SK-N-SH treated with all-trans-retinoic acid at 6 μM for 48 hours (cell line): ENCODE results near the gene LDHA.

Experiments used
- ATAC-seq: fragments of 200-7000 bp; cut with Tn5 transposase; 3 replicates; pipeline ENCODE4 v1.9.1; 2020; ENCODE audit warnings: mild to moderate bottlenecking, moderate library complexity
- ARNTL ChIP-seq: fragments of 450-650 bp; formaldehyde crosslinking; IDR thresholded peaks from 2 replicates; pipeline ENCODE4 v1.5.0; 2020; ENCODE audit warnings: low read depth, mild to moderate bottlenecking, moderate library complexity, borderline replicate concordance
- BACH2 ChIP-seq: fragments of 250-450 bp; sonication (Bioruptor Pico); IDR thresholded peaks from 2 replicates; pipeline ENCODE4 v1.9.0; 2021; ENCODE audit warnings: mild to moderate bottlenecking, borderline replicate concordance
- CSDC2 ChIP-seq: fragments of 250-450 bp; sonication (Bioruptor Pico); IDR thresholded peaks from 2 replicates; pipeline ENCODE4 v1.5.0; 2020; ENCODE audit warnings: mild to moderate bottlenecking, moderate library complexity
- ISL1 ChIP-seq: fragments of 250-450 bp; sonication (Bioruptor Pico); IDR thresholded peaks from 2 replicates; pipeline ENCODE4 v2.1.2; 2022; ENCODE audit warnings: mild to moderate bottlenecking, moderate library complexity
- OSR1 ChIP-seq: fragments of 250-450 bp; sonication (Bioruptor Pico); IDR thresholded peaks from 2 replicates; pipeline ENCODE4 v1.8.0; 2022; ENCODE audit warnings: moderate library complexity, mild to moderate bottlenecking, inconsistent platforms
- PPARA ChIP-seq: fragments of 250-450 bp; sonication (Bioruptor Pico); IDR thresholded peaks from 2 replicates; pipeline ENCODE4 v1.5.0; 2020; ENCODE audit warnings: mild to moderate bottlenecking, borderline replicate concordance
- RARB ChIP-seq: fragments of 250-450 bp; sonication (Bioruptor Pico); IDR thresholded peaks from 2 replicates; pipeline ENCODE4 v1.8.0; 2021; ENCODE audit warnings: mild to moderate bottlenecking, moderate library complexity
- TCF4 ChIP-seq: fragments of 250-450 bp; sonication (Bioruptor Pico); IDR thresholded peaks from 2 replicates; pipeline ENCODE4 v1.8.0; 2021; ENCODE audit warnings: mild to moderate bottlenecking, moderate library complexity, borderline replicate concordance
- TOX ChIP-seq: fragments of 250-450 bp; sonication (Bioruptor Pico); IDR thresholded peaks from 2 replicates; pipeline ENCODE4 v1.8.0; 2021; ENCODE audit warnings: mild to moderate bottlenecking, moderate library complexity, borderline replicate concordance
- ZFP3 ChIP-seq: fragments of 250-450 bp; sonication (Bioruptor Pico); IDR thresholded peaks from 2 replicates; pipeline ENCODE4 v1.5.0; 2020; ENCODE audit warnings: mild to moderate bottlenecking, moderate library complexity
- ZFP30 ChIP-seq: fragments of 450-650 bp; formaldehyde crosslinking; IDR thresholded peaks from 2 replicates; pipeline ENCODE4 v1.5.0; 2022; ENCODE audit warnings: mild to moderate bottlenecking, moderate library complexity
- ZNF565 ChIP-seq: fragments of 450-650 bp; formaldehyde crosslinking; conservative IDR thresholded peaks from 2 replicates; pipeline ENCODE4 v1.5.0; 2020; ENCODE audit warnings: low read depth, mild to moderate bottlenecking, moderate library complexity
- ZNF70 ChIP-seq: fragments of 450-650 bp; formaldehyde crosslinking; IDR thresholded peaks from 2 replicates; pipeline ENCODE4 v1.5.0; 2020; ENCODE audit warnings: mild to moderate bottlenecking, moderate library complexity
- ZNF8 ChIP-seq: fragments of 450-650 bp; formaldehyde crosslinking; IDR thresholded peaks from 2 replicates; pipeline ENCODE4 v1.5.0; 2020; ENCODE audit warnings: mild to moderate bottlenecking, moderate library complexity
- TF ChIP-seq, protein P1 (sequence below): fragments of 250-450 bp; sonication (Bioruptor Pico); IDR thresholded peaks from 2 replicates; pipeline ENCODE4 v1.8.0; 2020; ENCODE audit warnings: mild to moderate bottlenecking, moderate library complexity, borderline replicate concordance
- TF ChIP-seq, protein P2 (sequence below): fragments of 250-450 bp; sonication (Bioruptor Pico); IDR thresholded peaks from 2 replicates; pipeline ENCODE4 v1.8.0; 2021; ENCODE audit warnings: low read depth, mild to moderate bottlenecking, moderate library complexity, borderline replicate concordance
- TF ChIP-seq, protein P3 (sequence below): fragments of 250-450 bp; sonication (Bioruptor Pico); IDR thresholded peaks from 2 replicates; pipeline ENCODE4 v1.5.0; 2020; ENCODE audit warnings: mild to moderate bottlenecking, moderate library complexity
- TF ChIP-seq, protein P4 (sequence below): fragments of 250-450 bp; sonication (Bioruptor Pico); IDR thresholded peaks from 2 replicates; pipeline ENCODE4 v1.5.1; 2020; ENCODE audit warnings: low read depth, mild to moderate bottlenecking, moderate library complexity
- TF ChIP-seq, protein P5 (sequence below): fragments of 250-450 bp; sonication (Bioruptor Pico); IDR thresholded peaks from 2 replicates; pipeline ENCODE4 v1.5.1; 2021; ENCODE audit warnings: mild to moderate bottlenecking, moderate library complexity

LDHA gene

DNA sequence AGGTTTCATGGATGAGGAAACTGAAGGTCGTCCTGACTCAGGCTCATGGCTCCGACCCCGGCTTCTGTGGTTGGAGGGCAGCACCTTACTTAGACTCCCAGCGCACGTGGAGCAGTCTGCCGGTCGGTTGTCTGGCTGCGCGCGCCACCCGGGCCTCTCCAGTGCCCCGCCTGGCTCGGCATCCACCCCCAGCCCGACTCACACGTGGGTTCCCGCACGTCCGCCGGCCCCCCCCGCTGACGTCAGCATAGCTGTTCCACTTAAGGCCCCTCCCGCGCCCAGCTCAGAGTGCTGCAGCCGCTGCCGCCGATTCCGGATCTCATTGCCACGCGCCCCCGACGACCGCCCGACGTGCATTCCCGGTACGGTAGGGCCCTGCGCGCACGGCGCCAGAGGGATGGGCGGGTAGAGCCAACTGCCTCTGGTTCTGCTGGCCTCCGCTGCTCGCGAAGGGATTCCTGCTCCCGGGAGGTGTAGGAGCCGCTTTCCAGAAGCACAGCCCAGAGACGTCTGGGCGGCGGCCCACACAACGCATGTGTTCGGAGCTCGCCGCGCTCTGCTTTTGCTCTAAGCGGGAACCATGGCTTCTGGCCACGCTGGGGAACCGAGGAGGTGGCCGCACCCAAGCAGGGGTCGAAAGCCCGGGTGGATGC lies at the start of gene LDHA:
Gene LDHA (plus strand): TSS at position 289 of the 653 bp plus-strand sequence. CDS start 2,280 bp downstream, outside the sequence.
- ATAC-seq, result peak; percentile 76
- peak; percentile 12; the same call in 1 of the 2 replicates for TF ChIP-seq ISL1 (CRISPR knock-in tag)
- TF ChIP-seq ZFP3 (CRISPR knock-in tag), result peak; percentile 79
- no peak for TF ChIP-seq CSDC2 (CRISPR knock-in tag)
- 0 out of 2 replicates have a peak, but pooled peaks have one; percentile 40 for TF ChIP-seq ZNF565 (CRISPR knock-in tag)
- TF ChIP-seq, protein P1, sequence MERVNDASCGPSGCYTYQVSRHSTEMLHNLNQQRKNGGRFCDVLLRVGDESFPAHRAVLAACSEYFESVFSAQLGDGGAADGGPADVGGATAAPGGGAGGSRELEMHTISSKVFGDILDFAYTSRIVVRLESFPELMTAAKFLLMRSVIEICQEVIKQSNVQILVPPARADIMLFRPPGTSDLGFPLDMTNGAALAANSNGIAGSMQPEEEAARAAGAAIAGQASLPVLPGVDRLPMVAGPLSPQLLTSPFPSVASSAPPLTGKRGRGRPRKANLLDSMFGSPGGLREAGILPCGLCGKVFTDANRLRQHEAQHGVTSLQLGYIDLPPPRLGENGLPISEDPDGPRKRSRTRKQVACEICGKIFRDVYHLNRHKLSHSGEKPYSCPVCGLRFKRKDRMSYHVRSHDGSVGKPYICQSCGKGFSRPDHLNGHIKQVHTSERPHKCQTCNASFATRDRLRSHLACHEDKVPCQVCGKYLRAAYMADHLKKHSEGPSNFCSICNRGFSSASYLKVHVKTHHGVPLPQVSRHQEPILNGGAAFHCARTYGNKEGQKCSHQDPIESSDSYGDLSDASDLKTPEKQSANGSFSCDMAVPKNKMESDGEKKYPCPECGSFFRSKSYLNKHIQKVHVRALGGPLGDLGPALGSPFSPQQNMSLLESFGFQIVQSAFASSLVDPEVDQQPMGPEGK (CRISPR knock-in tag), result peak; percentile 99
- no peak for TF ChIP-seq TOX
- TF ChIP-seq, protein P2, sequence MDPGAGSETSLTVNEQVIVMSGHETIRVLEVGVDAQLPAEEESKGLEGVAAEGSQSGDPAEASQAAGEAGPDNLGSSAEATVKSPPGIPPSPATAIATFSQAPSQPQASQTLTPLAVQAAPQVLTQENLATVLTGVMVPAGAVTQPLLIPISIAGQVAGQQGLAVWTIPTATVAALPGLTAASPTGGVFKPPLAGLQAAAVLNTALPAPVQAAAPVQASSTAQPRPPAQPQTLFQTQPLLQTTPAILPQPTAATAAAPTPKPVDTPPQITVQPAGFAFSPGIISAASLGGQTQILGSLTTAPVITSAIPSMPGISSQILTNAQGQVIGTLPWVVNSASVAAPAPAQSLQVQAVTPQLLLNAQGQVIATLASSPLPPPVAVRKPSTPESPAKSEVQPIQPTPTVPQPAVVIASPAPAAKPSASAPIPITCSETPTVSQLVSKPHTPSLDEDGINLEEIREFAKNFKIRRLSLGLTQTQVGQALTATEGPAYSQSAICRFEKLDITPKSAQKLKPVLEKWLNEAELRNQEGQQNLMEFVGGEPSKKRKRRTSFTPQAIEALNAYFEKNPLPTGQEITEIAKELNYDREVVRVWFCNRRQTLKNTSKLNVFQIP (CRISPR knock-in tag), result no peak
- TF ChIP-seq, protein P3, sequence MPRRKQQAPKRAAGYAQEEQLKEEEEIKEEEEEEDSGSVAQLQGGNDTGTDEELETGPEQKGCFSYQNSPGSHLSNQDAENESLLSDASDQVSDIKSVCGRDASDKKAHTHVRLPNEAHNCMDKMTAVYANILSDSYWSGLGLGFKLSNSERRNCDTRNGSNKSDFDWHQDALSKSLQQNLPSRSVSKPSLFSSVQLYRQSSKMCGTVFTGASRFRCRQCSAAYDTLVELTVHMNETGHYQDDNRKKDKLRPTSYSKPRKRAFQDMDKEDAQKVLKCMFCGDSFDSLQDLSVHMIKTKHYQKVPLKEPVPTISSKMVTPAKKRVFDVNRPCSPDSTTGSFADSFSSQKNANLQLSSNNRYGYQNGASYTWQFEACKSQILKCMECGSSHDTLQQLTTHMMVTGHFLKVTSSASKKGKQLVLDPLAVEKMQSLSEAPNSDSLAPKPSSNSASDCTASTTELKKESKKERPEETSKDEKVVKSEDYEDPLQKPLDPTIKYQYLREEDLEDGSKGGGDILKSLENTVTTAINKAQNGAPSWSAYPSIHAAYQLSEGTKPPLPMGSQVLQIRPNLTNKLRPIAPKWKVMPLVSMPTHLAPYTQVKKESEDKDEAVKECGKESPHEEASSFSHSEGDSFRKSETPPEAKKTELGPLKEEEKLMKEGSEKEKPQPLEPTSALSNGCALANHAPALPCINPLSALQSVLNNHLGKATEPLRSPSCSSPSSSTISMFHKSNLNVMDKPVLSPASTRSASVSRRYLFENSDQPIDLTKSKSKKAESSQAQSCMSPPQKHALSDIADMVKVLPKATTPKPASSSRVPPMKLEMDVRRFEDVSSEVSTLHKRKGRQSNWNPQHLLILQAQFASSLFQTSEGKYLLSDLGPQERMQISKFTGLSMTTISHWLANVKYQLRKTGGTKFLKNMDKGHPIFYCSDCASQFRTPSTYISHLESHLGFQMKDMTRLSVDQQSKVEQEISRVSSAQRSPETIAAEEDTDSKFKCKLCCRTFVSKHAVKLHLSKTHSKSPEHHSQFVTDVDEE, result peak; percentile 12; the same call in 1 of the 2 replicates
- TF ChIP-seq, all 23 proteins: peak for 5

DNA sequence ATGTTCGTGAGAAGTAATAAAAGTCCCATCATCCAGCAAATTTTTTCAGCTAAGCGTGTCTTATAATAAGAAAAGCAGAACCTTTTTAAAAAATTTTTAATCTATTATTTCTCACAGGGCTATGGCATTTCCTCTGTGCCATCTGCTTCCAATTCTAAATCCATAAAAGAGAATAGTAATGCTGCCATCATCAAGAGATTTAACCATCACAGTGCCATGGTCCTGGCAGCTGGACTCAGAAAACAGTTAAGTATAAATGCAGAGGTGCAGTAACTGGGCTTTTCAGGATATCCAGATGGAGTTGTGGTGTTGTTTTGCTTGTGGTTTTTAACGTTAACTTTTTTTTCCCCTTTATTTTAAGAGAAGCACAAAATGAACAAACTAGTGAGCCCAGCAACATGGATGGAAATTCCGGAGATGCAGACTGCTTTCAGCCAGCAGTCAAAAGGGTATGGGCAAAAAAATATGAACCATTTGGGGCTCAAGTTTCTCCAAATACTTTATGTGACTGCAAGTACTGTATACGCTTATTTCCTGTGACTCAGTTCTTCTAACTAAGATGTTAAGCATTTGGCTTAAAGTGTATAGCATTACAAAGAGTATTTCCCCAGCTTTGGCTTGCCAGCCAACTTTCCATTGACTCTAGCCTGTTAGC lies 46.8 kb upstream of the LDHA start:
- no peak for TF ChIP-seq ZFP30 (CRISPR knock-in tag)
- TF ChIP-seq, protein P2 (CRISPR knock-in tag), result no peak
- no peak for TF ChIP-seq PPARA (CRISPR knock-in tag)
- no peak for TF ChIP-seq ZNF8 (CRISPR knock-in tag)
- TF ChIP-seq, protein P3, result no peak
- TF ChIP-seq ISL1 (CRISPR knock-in tag), result no peak
- TF ChIP-seq OSR1, result no peak
- TF ChIP-seq RARB (CRISPR knock-in tag), result no peak
- no peak for TF ChIP-seq TCF4 (CRISPR knock-in tag)
- TF ChIP-seq CSDC2 (CRISPR knock-in tag), result no peak
- peak; percentile 93 for ATAC-seq

DNA sequence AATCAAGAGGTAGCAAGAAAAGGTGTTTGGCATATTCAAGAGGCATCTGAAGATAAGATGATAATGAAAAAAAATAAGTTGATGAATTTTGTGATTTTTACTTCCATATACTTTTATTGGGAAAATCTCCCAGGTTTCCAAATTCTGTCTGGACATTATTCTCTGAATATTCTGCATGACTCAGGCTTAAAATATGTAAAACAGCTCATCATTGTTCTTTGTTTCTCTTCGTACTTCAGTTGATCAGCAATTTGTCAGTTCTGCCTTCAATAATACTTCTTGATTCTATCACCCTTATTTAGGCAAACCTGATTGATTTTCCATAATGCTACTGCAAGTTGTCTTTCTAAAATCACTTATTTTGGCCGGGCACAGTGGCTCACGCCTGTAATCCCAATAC lies 41.8 kb upstream of the LDHA start:
- no peak for ATAC-seq
- TF ChIP-seq, protein P4, sequence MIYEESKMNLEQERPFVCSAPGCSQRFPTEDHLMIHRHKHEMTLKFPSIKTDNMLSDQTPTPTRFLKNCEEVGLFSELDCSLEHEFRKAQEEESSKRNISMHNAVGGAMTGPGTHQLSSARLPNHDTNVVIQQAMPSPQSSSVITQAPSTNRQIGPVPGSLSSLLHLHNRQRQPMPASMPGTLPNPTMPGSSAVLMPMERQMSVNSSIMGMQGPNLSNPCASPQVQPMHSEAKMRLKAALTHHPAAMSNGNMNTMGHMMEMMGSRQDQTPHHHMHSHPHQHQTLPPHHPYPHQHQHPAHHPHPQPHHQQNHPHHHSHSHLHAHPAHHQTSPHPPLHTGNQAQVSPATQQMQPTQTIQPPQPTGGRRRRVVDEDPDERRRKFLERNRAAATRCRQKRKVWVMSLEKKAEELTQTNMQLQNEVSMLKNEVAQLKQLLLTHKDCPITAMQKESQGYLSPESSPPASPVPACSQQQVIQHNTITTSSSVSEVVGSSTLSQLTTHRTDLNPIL (CRISPR knock-in tag), result no peak
- TF ChIP-seq CSDC2 (CRISPR knock-in tag), result no peak
- TF ChIP-seq RARB (CRISPR knock-in tag), result no peak
- TF ChIP-seq, protein P5, sequence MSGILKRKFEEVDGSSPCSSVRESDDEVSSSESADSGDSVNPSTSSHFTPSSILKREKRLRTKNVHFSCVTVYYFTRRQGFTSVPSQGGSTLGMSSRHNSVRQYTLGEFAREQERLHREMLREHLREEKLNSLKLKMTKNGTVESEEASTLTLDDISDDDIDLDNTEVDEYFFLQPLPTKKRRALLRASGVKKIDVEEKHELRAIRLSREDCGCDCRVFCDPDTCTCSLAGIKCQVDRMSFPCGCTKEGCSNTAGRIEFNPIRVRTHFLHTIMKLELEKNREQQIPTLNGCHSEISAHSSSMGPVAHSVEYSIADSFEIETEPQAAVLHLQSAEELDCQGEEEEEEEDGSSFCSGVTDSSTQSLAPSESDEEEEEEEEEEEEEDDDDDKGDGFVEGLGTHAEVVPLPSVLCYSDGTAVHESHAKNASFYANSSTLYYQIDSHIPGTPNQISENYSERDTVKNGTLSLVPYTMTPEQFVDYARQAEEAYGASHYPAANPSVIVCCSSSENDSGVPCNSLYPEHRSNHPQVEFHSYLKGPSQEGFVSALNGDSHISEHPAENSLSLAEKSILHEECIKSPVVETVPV (CRISPR knock-in tag), result no peak
- no peak for TF ChIP-seq ZNF565 (CRISPR knock-in tag)
- no peak for TF ChIP-seq TOX
- TF ChIP-seq BACH2 (CRISPR knock-in tag), result no peak
- no peak for TF ChIP-seq ZFP3 (CRISPR knock-in tag)
- no peak for TF ChIP-seq OSR1
- TF ChIP-seq PPARA (CRISPR knock-in tag), result no peak
- no peak for TF ChIP-seq ARNTL (CRISPR knock-in tag)
- no peak for TF ChIP-seq ZNF70 (CRISPR knock-in tag)
- TF ChIP-seq ISL1 (CRISPR knock-in tag), result no peak
- no peak for TF ChIP-seq ZFP30 (CRISPR knock-in tag)
- no peak for TF ChIP-seq TCF4 (CRISPR knock-in tag)
